ENCODE data around the gene GNG4. TPM values are rescaled to one million over a fixed set of nuclear protein-coding genes. Genes with fewer than 3 reads are reported as not detected.

The GNG4 gene
- total and polyA plus RNA-seq, 2 of the 4 experiments (the other 2 are of a cell fraction): 0.18 to 0.29 TPM

DNA sequence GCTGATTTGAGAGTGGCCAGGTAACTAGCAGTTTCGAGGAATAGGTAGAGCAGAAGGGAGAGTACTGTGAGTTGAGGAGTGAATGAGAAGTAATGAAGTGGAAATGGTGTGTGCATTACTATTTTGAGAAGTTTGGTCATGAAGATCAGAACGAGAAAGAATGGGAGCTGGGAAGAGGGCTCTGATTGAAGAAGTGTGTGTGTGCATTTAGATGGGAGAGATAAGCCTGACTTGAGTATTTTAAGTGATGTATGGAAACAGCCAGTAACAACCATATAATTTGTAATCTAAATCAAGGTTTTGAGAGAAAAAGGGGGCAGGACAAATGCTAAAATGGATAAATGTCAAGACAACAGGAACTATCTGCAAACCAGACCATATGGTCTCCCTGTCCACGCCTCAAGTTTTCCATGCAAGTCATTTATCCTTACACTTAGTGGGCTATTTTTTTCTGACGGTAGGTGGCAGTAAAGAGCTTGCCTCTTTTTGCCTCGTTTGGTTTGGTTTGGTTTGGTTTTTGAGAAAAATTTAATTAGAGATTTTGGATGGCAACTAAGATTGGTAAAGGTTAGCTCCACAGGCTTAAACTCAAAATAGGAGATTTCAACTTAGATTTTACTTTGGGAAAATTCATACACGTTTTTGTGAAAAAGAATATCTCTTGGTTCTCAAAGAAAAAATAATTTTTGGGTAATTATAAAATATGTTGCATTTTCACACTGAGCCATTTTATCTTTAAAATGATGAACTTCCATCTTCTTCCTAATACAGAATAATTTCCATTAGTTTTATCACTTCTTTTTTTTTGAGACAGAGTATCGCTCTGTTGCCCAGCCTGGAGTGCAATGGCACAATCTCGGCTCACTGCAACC lies 135.9 kb downstream of the GNG4 start (continued):
- TF ChIP-seq, protein P1, sequence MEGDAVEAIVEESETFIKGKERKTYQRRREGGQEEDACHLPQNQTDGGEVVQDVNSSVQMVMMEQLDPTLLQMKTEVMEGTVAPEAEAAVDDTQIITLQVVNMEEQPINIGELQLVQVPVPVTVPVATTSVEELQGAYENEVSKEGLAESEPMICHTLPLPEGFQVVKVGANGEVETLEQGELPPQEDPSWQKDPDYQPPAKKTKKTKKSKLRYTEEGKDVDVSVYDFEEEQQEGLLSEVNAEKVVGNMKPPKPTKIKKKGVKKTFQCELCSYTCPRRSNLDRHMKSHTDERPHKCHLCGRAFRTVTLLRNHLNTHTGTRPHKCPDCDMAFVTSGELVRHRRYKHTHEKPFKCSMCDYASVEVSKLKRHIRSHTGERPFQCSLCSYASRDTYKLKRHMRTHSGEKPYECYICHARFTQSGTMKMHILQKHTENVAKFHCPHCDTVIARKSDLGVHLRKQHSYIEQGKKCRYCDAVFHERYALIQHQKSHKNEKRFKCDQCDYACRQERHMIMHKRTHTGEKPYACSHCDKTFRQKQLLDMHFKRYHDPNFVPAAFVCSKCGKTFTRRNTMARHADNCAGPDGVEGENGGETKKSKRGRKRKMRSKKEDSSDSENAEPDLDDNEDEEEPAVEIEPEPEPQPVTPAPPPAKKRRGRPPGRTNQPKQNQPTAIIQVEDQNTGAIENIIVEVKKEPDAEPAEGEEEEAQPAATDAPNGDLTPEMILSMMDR (conservative IDR thresholded peaks at IDR 0.05; ENCODE audit: low read depth, low read length): peak; percentile 92
